Measurements from ENCODE around the gene TIGD1.

GRCh38 chr2:232537499-232537898 lies 12.9 kb downstream of the TIGD1 start:
- TF ChIP-seq POLR2A (IDR thresholded peaks at IDR 0.05) (no peak), POLR2AphosphoS5 (IDR thresholded peaks at IDR 0.05) (no peak), EP300 (IDR thresholded peaks at IDR 0.05) (no peak)
- TF ChIP-seq, protein P1, sequence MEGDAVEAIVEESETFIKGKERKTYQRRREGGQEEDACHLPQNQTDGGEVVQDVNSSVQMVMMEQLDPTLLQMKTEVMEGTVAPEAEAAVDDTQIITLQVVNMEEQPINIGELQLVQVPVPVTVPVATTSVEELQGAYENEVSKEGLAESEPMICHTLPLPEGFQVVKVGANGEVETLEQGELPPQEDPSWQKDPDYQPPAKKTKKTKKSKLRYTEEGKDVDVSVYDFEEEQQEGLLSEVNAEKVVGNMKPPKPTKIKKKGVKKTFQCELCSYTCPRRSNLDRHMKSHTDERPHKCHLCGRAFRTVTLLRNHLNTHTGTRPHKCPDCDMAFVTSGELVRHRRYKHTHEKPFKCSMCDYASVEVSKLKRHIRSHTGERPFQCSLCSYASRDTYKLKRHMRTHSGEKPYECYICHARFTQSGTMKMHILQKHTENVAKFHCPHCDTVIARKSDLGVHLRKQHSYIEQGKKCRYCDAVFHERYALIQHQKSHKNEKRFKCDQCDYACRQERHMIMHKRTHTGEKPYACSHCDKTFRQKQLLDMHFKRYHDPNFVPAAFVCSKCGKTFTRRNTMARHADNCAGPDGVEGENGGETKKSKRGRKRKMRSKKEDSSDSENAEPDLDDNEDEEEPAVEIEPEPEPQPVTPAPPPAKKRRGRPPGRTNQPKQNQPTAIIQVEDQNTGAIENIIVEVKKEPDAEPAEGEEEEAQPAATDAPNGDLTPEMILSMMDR (IDR thresholded peaks at IDR 0.05) = no peak
